ENCODE data around the gene MTRR.

GRCh38 chr5:7907612-7908011 lies 38.7 kb downstream of the MTRR start:
- no peak for TF ChIP-seq CTCF (conservative IDR thresholded peaks at IDR 0.05 in 1 of 2, IDR thresholded peaks at IDR 0.05 in 1 of 2; ENCODE audit: extremely low read depth in 1 of 2, insufficient read depth in 1 of 2, low read depth in 1 of 2, low read length in 2 of 2)
- no peak for TF ChIP-seq EZH2 (IDR thresholded peaks at IDR 0.05; ENCODE audit: borderline replicate concordance, low read length)
